Trophoblast cell (in vitro differentiated cells and primary cell): ENCODE results near the gene SRA1.

Experiments
- DNase-seq, 2 donors: peaks; one replicate each; pipeline ENCODE4 v3.0.0-alpha.2; 2016
- H2AFZ ChIP-seq: 2 replicates; pipeline ENCODE4 v1.6.1; 2013; ENCODE audit warnings: low read length, moderate library complexity, mild to moderate bottlenecking; ENCODE audit not compliant: insufficient read depth, poor library complexity
- H2AK5ac ChIP-seq: 2 replicates; pipeline ENCODE4 v1.6.1; 2013; ENCODE audit warnings: mild to moderate bottlenecking, low read length
- H2BK120ac ChIP-seq: 2 replicates; pipeline ENCODE4 v1.6.1; 2013; ENCODE audit warnings: low read length, mild to moderate bottlenecking, moderate library complexity; ENCODE audit not compliant: insufficient read depth, poor library complexity
- H2BK12ac ChIP-seq: 2 replicates; pipeline ENCODE4 v1.6.1; 2013; ENCODE audit warnings: mild to moderate bottlenecking, low read length, moderate library complexity
- H2BK5ac ChIP-seq: 2 replicates; pipeline ENCODE4 v1.6.1; 2013; ENCODE audit warnings: low read length, low read depth, moderate library complexity, mild to moderate bottlenecking; ENCODE audit not compliant: poor library complexity
- H3K14ac ChIP-seq: 2 replicates; pipeline ENCODE4 v1.6.1; 2013; ENCODE audit warnings: mild to moderate bottlenecking, low read length
- H3K18ac ChIP-seq: 2 replicates; pipeline ENCODE4 v1.6.1; 2013; ENCODE audit warnings: mild to moderate bottlenecking, low read length
- H3K23ac ChIP-seq: 2 replicates; pipeline ENCODE4 v1.6.1; 2013; ENCODE audit warnings: low read length
- H3K27ac ChIP-seq: 2 replicates; pipeline ENCODE4 v1.5.1; 2013; ENCODE audit warnings: low read depth, mild to moderate bottlenecking, inconsistent platforms, low read length, moderate library complexity
- H3K27me3 ChIP-seq: 2 replicates; pipeline ENCODE4 v1.6.1; 2013; ENCODE audit warnings: inconsistent platforms, mild to moderate bottlenecking, low read length, moderate library complexity; ENCODE audit not compliant: insufficient read depth
- H3K36me3 ChIP-seq, 2 experiments: 1 replicate in 1 of 2; 2 replicates in 1 of 2; pipeline ENCODE4 v1.6.1; 2013; ENCODE audit warnings: low read length in 2 of 2, mild to moderate bottlenecking in 2 of 2, moderate library complexity in 1 of 2; ENCODE audit not compliant: insufficient read depth in 2 of 2, control insufficient read depth in 1 of 2
- H3K4ac ChIP-seq: 2 replicates; pipeline ENCODE4 v1.6.1; 2013; ENCODE audit warnings: low read depth, mild to moderate bottlenecking, low read length, moderate library complexity
- H3K4me1 ChIP-seq, 2 experiments: 1 replicate in 1 of 2; 2 replicates in 1 of 2; pipeline ENCODE4 v1.6.1; 2013; ENCODE audit warnings: low read length in 2 of 2, mild to moderate bottlenecking in 2 of 2, moderate library complexity in 1 of 2; ENCODE audit not compliant: insufficient read depth in 2 of 2, control insufficient read depth in 1 of 2
- H3K4me2 ChIP-seq: 2 replicates; pipeline ENCODE4 v1.6.1; 2013; ENCODE audit warnings: inconsistent platforms, mild to moderate bottlenecking, low read length, moderate library complexity
- H3K4me3 ChIP-seq: 2 replicates; pipeline ENCODE4 v1.5.1; 2013; ENCODE audit warnings: mild to moderate bottlenecking, low read depth, low read length, inconsistent platforms
- H3K79me1 ChIP-seq: one replicate; pipeline ENCODE4 v1.6.1; 2013; ENCODE audit warnings: low read length
- H3K79me2 ChIP-seq: 2 replicates; pipeline ENCODE4 v1.6.1; 2013; ENCODE audit warnings: low read length, mild to moderate bottlenecking; ENCODE audit not compliant: control insufficient read depth, insufficient read depth, poor library complexity
- H3K9ac ChIP-seq: 2 replicates; pipeline ENCODE4 v1.6.1; 2013; ENCODE audit warnings: mild to moderate bottlenecking, low read length
- H3K9me3 ChIP-seq: 2 replicates; pipeline ENCODE4 v1.6.1; 2013; ENCODE audit warnings: low read depth, mild to moderate bottlenecking, control low read depth, inconsistent platforms, low read length; ENCODE audit not compliant: insufficient read depth
- H4K12ac ChIP-seq: 2 replicates; pipeline ENCODE4 v1.6.1; 2013; ENCODE audit warnings: low read depth, mild to moderate bottlenecking, low read length, moderate library complexity
- H4K8ac ChIP-seq: 2 replicates; pipeline ENCODE4 v1.6.1; 2013; ENCODE audit warnings: low read depth, mild to moderate bottlenecking, low read length, moderate library complexity
- H4K91ac ChIP-seq: one replicate; pipeline ENCODE4 v1.6.1; 2013; ENCODE audit warnings: low read depth, mild to moderate bottlenecking, low read length, moderate library complexity
- WGBS: extraction: QIAGEN DNeasy Blood & Tissue Kit; methylation state at CpG from one replicate; pipeline ENCODE4 v1.1.7; 2013; ENCODE audit warnings: missing lambda C conversion rate; ENCODE audit not compliant: insufficient read length, insufficient coverage; ENCODE audit errors: extremely low coverage; 5-methylcytosine and 5-hydroxymethylcytosine counted together

Gene SRA1

DNA sequence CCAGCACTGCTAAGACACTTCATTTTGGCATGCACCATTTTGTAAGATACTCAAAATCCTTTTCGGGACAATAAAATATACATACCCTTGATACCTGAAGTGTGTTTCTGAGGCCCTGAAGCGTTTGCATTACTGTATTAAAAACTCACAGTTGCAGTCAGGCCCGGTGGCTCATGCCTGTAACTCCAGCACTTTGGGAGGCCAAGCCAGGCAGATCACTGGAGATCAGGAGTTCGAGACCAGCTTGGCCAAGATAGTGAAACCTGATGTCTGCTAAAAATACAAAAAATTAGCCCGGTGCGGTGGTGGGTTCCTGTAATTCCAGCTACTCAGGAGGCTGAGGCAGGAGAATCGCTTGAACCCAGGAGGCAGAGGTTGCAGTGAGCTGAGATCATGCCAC is 12.3 kb downstream of the SRA1 start:
- no peaks in the 10 kb centered on the region for H3K79me1 ChIP-seq
- no peak overlapping the region for H4K8ac ChIP-seq
- H3K9me3 ChIP-seq = no peaks in the 10 kb centered on the region
- no peak overlapping the region for H2BK120ac ChIP-seq
- no peak overlapping the region for H4K91ac ChIP-seq
- no peak overlapping the region for H2BK12ac ChIP-seq
- no peak overlapping the region for H2BK5ac ChIP-seq
- no peak overlapping the region for H4K12ac ChIP-seq
- DNase-seq = no peak
- H3K18ac ChIP-seq = no peak overlapping the region
- no peak overlapping the region for H2AFZ ChIP-seq
- no peak overlapping the region for H3K23ac ChIP-seq
- no peaks in the 10 kb centered on the region for H3K79me2 ChIP-seq
- no peak overlapping the region for H3K4me2 ChIP-seq
- peaks cover 10 to 16% of the 10 kb centered on the region in 2 experiments for H3K4me1 ChIP-seq
- no CpG with 5 or more reads among the region's 7 CpGs for WGBS
- no peak overlapping the region for H3K9ac ChIP-seq
- H3K27ac ChIP-seq = no peak overlapping the region
- no peak overlapping the region for H3K14ac ChIP-seq
- H3K36me3 ChIP-seq = peaks cover 14 to 26% of the 10 kb centered on the region in 2 experiments
- no peak overlapping the region for H3K4ac ChIP-seq
- no peaks in the 10 kb centered on the region for H3K27me3 ChIP-seq
- H3K4me3 ChIP-seq = no peak overlapping the region
- no peak overlapping the region for H2AK5ac ChIP-seq

DNA sequence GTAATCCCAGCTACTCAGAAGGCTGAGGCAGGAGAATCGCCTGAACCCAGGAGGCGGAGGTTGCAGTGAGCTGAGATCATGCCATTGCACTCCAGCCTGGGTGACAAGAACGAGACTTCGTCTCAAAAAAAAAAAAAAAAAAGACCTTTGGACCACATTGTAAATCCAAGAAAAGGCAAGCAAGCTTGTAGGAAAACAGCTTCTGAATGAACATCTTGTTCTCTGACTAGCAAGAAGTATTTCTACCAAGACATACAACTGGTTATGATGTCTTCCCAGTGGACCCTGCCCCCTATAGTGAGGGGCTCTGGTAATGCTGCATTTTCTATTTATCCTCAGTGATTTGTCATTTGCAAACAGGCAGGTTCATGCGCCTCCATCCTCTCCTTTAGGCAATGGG is 14.3 kb downstream of the SRA1 start:
- H4K12ac ChIP-seq = no peak overlapping the region
- H2BK5ac ChIP-seq = no peak overlapping the region
- no peak overlapping the region for H3K14ac ChIP-seq
- H2AK5ac ChIP-seq = no peak overlapping the region
- H3K4me2 ChIP-seq = no peak overlapping the region
- H3K9ac ChIP-seq = no peak overlapping the region
- no peak overlapping the region for H3K23ac ChIP-seq
- no peak overlapping the region for H4K91ac ChIP-seq
- H3K27me3 ChIP-seq = no peaks in the 10 kb centered on the region
- no CpG with 5 or more reads among the region's 5 CpGs for WGBS
- H3K4me1 ChIP-seq = peaks cover 7 to 12% of the 10 kb centered on the region in 2 experiments
- H4K8ac ChIP-seq = no peak overlapping the region
- no peaks in the 10 kb centered on the region for H3K79me2 ChIP-seq
- no peak overlapping the region for H2AFZ ChIP-seq
- H3K36me3 ChIP-seq = peaks cover 8 to 18% of the 10 kb centered on the region in 2 experiments
- H3K18ac ChIP-seq = no peak overlapping the region
- H3K9me3 ChIP-seq = no peaks in the 10 kb centered on the region
- no peak overlapping the region for H2BK12ac ChIP-seq
- H2BK120ac ChIP-seq = no peak overlapping the region
- H3K4ac ChIP-seq = no peak overlapping the region
- DNase-seq = no peak
- no peaks in the 10 kb centered on the region for H3K79me1 ChIP-seq
- H3K27ac ChIP-seq = no peak overlapping the region
- no peak overlapping the region for H3K4me3 ChIP-seq

DNA sequence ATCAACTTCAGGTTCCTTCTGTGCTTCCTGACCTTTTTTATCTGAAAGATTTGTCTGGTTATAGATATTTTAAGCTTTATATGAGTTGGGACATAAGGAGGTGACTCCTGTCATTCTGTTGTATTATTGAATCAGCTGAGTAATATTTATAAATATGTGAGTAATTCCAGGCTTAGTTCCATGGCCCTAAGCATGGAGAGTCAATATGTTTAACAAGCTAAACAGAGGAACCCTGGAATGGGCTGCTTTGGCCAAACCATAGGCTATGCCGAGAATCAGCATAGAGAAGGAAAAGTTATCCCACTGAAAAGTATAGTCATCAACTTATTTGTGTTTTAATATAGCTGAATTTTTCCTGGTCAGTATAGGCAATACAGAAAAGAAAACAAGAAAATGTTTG is 17.0 kb downstream of the SRA1 start:
- Histone ChIP-seq H2BK120ac (no peak overlapping the region), H3K27ac (no peak overlapping the region), H2AK5ac (no peak overlapping the region), H3K79me2 (no peaks in the 10 kb centered on the region), H2AFZ (no peak overlapping the region), H2BK5ac (no peak overlapping the region), H3K36me3 (peaks cover 16 to 23% of the 10 kb centered on the region in 2 experiments), H3K18ac (no peak overlapping the region), H3K14ac (no peak overlapping the region), H4K8ac (no peak overlapping the region), H4K91ac (no peak overlapping the region), H3K9me3 (no peaks in the 10 kb centered on the region), H3K4ac (no peak overlapping the region), H4K12ac (no peak overlapping the region), H2BK12ac (no peak overlapping the region), H3K23ac (no peak overlapping the region), H3K27me3 (no peaks in the 10 kb centered on the region), H3K4me2 (no peak overlapping the region), H3K4me1 (no peaks in the 10 kb centered on the region), H3K4me3 (no peak overlapping the region), H3K79me1 (no peaks in the 10 kb centered on the region), H3K9ac (no peak overlapping the region)
- WGBS = no CpG with 5 or more reads among the region's 1 CpG
- DNase-seq = no peak

DNA sequence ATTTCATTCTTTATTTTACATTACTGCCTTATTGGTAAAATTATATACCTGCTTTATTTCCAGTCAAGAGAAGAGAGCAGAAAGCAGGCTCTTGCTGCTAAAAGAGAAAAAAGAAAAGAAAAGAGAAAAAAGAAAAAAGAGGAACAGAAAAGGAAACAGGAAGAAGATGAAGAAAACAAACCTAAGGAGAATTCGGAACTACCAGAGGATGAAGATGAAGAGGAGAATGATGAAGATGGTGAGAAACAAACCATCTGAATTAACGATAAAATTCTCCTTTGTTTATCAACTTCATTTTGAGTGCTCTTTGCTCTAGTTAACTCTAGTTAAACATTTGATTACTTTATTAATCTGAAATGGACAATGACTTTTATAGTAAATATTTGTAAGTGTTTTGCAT is 33.3 kb downstream of the SRA1 start:
- no peak overlapping the region for H3K27ac ChIP-seq
- no peak overlapping the region for H3K23ac ChIP-seq
- H4K91ac ChIP-seq = no peak overlapping the region
- no peak overlapping the region for H2BK120ac ChIP-seq
- H3K4me2 ChIP-seq = no peak overlapping the region
- H3K18ac ChIP-seq = no peak overlapping the region
- no peak overlapping the region for H2BK12ac ChIP-seq
- no peaks in the 10 kb centered on the region for H3K4me1 ChIP-seq
- no peaks in the 10 kb centered on the region for H3K9me3 ChIP-seq
- no peak for DNase-seq
- H3K79me2 ChIP-seq = no peaks in the 10 kb centered on the region
- H3K4ac ChIP-seq = no peak overlapping the region
- no peak overlapping the region for H2BK5ac ChIP-seq
- H3K36me3 ChIP-seq = peaks cover 18 to 20% of the 10 kb centered on the region in 2 experiments
- no peak overlapping the region for H3K4me3 ChIP-seq
- H3K9ac ChIP-seq = no peak overlapping the region
- no peaks in the 10 kb centered on the region for H3K27me3 ChIP-seq
- no peaks in the 10 kb centered on the region for H3K79me1 ChIP-seq
- no CpG with 5 or more reads among the region's 2 CpGs for whole genome bisulfite sequencing
- H2AK5ac ChIP-seq = no peak overlapping the region
- H4K12ac ChIP-seq = no peak overlapping the region
- H4K8ac ChIP-seq = no peak overlapping the region
- H2AFZ ChIP-seq = no peak overlapping the region
- H3K14ac ChIP-seq = no peak overlapping the region
